ENCODE results near the gene SEC14L6.

The SEC14L6 gene

GRCh38 chr22:30507670-30508069, 38.9 kb downstream of the SEC14L6 start:
- TF ChIP-seq CTCF (conservative IDR thresholded peaks at IDR 0.05; ENCODE audit: control insufficient read depth, insufficient read depth, low read depth, low read length), result no peak
- no peak overlapping the region for H3K4me3 ChIP-seq (ENCODE audit: control insufficient read depth, low read depth, low read length)
- no peak for DNase-seq (ENCODE audit: low read depth)

- TF ChIP-seq CTCF (conservative IDR thresholded peaks at IDR 0.05; ENCODE audit: control insufficient read depth, insufficient read depth, low read depth, low read length), result no peak
- no peak overlapping the region for H3K4me3 ChIP-seq (ENCODE audit: control insufficient read depth, low read depth, low read length)
- no peak for DNase-seq (ENCODE audit: low read depth)
Measured at GRCh38 chr22:30506507-30506968, 40.0 kb downstream of the SEC14L6 start.

GRCh38 chr22:30503551-30503950, 43.0 kb downstream of the SEC14L6 start:
- no peak for TF ChIP-seq CTCF (conservative IDR thresholded peaks at IDR 0.05; ENCODE audit: control insufficient read depth, insufficient read depth, low read depth, low read length)
- no peak for DNase-seq (ENCODE audit: low read depth)

GRCh38 chr22:30502911-30503310, 43.6 kb downstream of the SEC14L6 start:
- no peak for DNase-seq (ENCODE audit: low read depth)
- H3K4me3 ChIP-seq (ENCODE audit: control insufficient read depth, low read depth, low read length), result no peak overlapping the region
- TF ChIP-seq CTCF (conservative IDR thresholded peaks at IDR 0.05; ENCODE audit: control insufficient read depth, insufficient read depth, low read depth, low read length), result no peak

More at GRCh38 chr22:30503551-30503950, 43.0 kb downstream of the SEC14L6 start:
- H3K4me3 ChIP-seq (ENCODE audit: control insufficient read depth, low read depth, low read length), result no peak overlapping the region

- no peak for DNase-seq (ENCODE audit: low read depth)
- TF ChIP-seq CTCF (conservative IDR thresholded peaks at IDR 0.05; ENCODE audit: control insufficient read depth, insufficient read depth, low read depth, low read length), result no peak
- no peak overlapping the region for H3K4me3 ChIP-seq (ENCODE audit: control insufficient read depth, low read depth, low read length)
Measured at GRCh38 chr22:30502153-30502552, 44.4 kb downstream of the SEC14L6 start.

- no peak for DNase-seq (ENCODE audit: low read depth)
- no peak overlapping the region for H3K4me3 ChIP-seq (ENCODE audit: control insufficient read depth, low read depth, low read length)
- no peak for TF ChIP-seq CTCF (conservative IDR thresholded peaks at IDR 0.05; ENCODE audit: control insufficient read depth, insufficient read depth, low read depth, low read length)
Measured at GRCh38 chr22:30500628-30501027, 45.9 kb downstream of the SEC14L6 start.
